Mesodermal cell (in vitro differentiated cells): Measurements from ENCODE around the gene RNH1. TPM values are rescaled to one million over a fixed set of nuclear protein-coding genes. Genes with fewer than 3 reads are reported as not detected.
A peak's percentile ranks its signal among the peaks of the same experiment; 100 is the strongest.

Experiments
- H3K27ac ChIP-seq: 2 replicates; pipeline ENCODE4 v1.7.0; 2013; ENCODE audit warnings: mild to moderate bottlenecking, low read depth, low read length, moderate library complexity; ENCODE audit not compliant: severe bottlenecking
- H3K36me3 ChIP-seq: 2 replicates; pipeline ENCODE4 v1.7.1; 2013; ENCODE audit warnings: mild to moderate bottlenecking, low read length, moderate library complexity; ENCODE audit not compliant: control insufficient read depth, insufficient read depth
- H3K4me1 ChIP-seq: one replicate; pipeline ENCODE4 v1.7.1; 2013; ENCODE audit warnings: mild to moderate bottlenecking, low read length; ENCODE audit not compliant: insufficient read depth, control insufficient read depth, poor library complexity, severe bottlenecking
- H3K4me3 ChIP-seq: 2 replicates; pipeline ENCODE4 v1.7.0; 2013; ENCODE audit warnings: low read length, control low read depth, mild to moderate bottlenecking; ENCODE audit not compliant: insufficient read depth, poor library complexity, severe bottlenecking; ENCODE audit errors: extremely low read depth
- H3K9me3 ChIP-seq: 2 replicates; pipeline ENCODE4 v1.7.1; 2013; ENCODE audit warnings: mild to moderate bottlenecking, low read length, moderate library complexity; ENCODE audit not compliant: control insufficient read depth
- WGBS, 2 experiments: methylation state at CpG; one replicate each; pipeline ENCODE4 v1.1.5; 2013; ENCODE audit warnings: missing lambda C conversion rate in 2 of 2; ENCODE audit not compliant: insufficient coverage in 2 of 2; 5-methylcytosine and 5-hydroxymethylcytosine counted together
- polyA plus RNA-seq, 2 experiments: library from polyadenylated mRNA; stranded (reverse); fragments of 50-300 nt; gene quantifications; one replicate each; pipeline ENCODE4 v1.2.3, GENCODE V29; 2013

The RNH1 gene
- 57.8 TPM for polyA plus RNA-seq (2013, experiment 1 of 2)
- 50.6 TPM for polyA plus RNA-seq (2013, experiment 2 of 2)

DNA sequence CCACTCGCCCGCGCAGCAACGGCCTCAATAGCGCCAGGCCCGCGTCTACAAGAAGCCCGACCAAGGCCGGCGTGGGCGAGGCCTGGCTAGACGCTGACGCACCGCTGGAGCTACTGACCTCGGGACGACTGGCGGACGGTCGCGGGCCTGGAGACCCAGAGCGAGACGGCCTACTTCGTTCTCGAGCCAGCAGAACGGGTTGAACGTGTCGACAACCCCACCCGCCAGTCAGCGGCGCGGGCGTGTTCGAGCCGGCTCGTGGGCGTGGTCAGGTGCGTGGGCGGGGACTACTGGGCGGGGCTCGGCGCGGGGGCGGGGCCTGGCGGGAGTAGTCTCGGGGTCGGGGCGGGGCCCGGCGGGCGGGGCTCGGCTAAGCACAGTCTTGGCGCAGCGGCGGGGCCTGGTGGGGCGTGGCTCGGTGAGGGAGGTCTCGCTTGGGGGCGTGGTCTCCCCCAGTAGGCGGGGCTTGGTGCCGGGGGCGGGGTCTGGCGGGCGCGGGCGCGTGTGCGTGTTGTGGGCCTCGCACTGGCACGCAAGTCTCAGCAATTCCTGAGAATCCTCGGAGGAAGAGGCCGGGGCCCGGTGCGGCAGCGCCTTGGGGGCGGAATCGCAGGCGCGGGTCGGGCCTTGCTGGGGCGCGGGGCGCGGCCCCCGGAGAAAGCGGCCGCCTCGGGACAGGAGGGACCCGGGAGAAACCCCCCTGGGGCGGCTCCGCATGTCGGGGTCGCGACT is at the start of gene RNH1:
Gene RNH1, minus strand, starts transcription at position 248 of the 732 bp plus-strand sequence. CDS start 5,080 bp downstream, outside the sequence.
- Histone ChIP-seq H3K9me3 (no peaks in the 10 kb centered on the region), H3K36me3 (peaks cover 34% of the 10 kb centered on the region), H3K4me3 (peak within 1 kb of the TSS; percentile 87), H3K4me1 (peaks cover 9% of the 10 kb centered on the region), H3K27ac (peak within 1 kb of the TSS; percentile 100)
- WGBS, 2 experiments: 0 to 1% methylated on average over 71 to 84 of the region's 93 CpGs

GRCh38 chr11:555780-556661 is 49.0 kb upstream of the RNH1 start:
- Histone ChIP-seq H3K4me3 (peak overlapping the region; percentile 30), H3K9me3 (no peaks in the 10 kb centered on the region), H3K36me3 (no peaks in the 10 kb centered on the region), H3K4me1 (no peaks in the 10 kb centered on the region), H3K27ac (no peak overlapping the region)
- 7% methylated on average over 76 to 86 of the region's 104 CpGs for WGBS, 2 experiments

GRCh38 chr11:555227-555779 is 48.3 kb upstream of the RNH1 start:
- WGBS, 2 experiments: 1 to 3% methylated on average over 33 to 46 of the region's 57 CpGs
- no peaks in the 10 kb centered on the region for H3K9me3 ChIP-seq
- peak overlapping the region; percentile 30 for H3K4me3 ChIP-seq
- H3K27ac ChIP-seq: no peak overlapping the region
- H3K36me3 ChIP-seq: no peaks in the 10 kb centered on the region
- H3K4me1 ChIP-seq: no peaks in the 10 kb centered on the region

DNA sequence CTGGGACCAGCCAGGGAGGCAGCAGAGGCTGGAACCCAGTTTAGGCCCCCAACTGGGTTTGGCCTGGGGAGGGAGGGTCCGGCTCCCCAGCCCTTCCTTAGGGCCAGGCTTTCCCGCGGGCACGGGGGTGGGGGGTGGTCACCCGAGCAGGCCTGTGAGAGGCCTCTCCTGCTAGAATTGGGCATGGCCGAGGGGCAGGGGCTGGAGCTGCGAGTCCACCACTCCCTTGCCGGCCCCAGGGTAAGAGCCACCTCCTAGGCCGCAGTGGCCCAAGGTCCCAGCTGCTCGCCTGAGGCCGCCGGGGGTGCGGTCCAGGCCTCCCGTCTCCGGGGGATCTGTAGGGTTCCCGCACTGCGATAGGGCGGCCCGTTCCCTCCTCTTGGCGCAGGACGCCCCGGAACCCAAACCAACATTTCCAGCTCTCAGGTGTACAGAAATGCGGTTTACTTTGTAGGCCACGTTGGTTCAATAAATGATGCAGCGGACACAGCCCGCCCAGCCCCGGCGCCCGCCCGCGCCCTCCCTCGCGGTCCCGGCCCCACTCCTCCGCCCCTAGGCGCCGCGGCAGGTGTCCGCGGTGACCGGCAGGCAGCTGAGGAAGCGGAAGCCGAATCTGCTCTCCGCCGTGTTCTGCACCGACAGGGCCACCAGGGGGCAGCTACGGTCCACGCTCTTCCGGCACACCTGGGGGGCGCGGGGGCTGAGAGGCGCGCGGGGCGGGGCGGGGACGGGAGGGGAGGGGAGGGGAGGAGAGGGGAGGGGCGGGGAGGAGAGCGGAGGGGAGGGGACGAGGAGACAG is 47.6 kb upstream of the RNH1 start:
- no peak overlapping the region for H3K27ac ChIP-seq
- 18 to 22% methylated on average over 25 to 31 of the region's 60 CpGs for WGBS, 2 experiments
- H3K9me3 ChIP-seq: no peaks in the 10 kb centered on the region
- no peak overlapping the region for H3K4me3 ChIP-seq
- H3K4me1 ChIP-seq: no peaks in the 10 kb centered on the region
- no peaks in the 10 kb centered on the region for H3K36me3 ChIP-seq

DNA sequence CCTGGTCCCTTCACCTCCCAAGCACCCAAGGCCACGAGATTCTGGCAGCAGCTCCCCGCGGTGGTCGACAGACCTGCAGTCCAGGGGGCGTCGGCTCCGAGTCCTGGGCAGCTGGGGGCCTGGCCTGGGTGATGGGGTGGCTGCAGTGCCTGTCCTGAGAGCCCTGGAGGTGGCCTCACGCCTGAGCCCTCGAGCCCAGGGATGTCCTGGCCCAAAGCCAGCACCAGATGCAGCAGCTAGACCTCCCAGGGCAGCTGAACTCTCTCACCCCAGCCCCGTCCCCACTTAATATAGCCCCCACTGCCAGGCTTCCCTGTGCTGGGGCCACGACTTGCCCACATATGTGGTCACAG is 46.9 kb upstream of the RNH1 start:
- H3K4me3 ChIP-seq: no peak overlapping the region
- no peaks in the 10 kb centered on the region for H3K36me3 ChIP-seq
- 75 to 86% methylated on average over 7 to 9 of the region's 11 CpGs for WGBS, 2 experiments
- no peaks in the 10 kb centered on the region for H3K9me3 ChIP-seq
- H3K27ac ChIP-seq: no peak overlapping the region
- H3K4me1 ChIP-seq: no peaks in the 10 kb centered on the region

DNA sequence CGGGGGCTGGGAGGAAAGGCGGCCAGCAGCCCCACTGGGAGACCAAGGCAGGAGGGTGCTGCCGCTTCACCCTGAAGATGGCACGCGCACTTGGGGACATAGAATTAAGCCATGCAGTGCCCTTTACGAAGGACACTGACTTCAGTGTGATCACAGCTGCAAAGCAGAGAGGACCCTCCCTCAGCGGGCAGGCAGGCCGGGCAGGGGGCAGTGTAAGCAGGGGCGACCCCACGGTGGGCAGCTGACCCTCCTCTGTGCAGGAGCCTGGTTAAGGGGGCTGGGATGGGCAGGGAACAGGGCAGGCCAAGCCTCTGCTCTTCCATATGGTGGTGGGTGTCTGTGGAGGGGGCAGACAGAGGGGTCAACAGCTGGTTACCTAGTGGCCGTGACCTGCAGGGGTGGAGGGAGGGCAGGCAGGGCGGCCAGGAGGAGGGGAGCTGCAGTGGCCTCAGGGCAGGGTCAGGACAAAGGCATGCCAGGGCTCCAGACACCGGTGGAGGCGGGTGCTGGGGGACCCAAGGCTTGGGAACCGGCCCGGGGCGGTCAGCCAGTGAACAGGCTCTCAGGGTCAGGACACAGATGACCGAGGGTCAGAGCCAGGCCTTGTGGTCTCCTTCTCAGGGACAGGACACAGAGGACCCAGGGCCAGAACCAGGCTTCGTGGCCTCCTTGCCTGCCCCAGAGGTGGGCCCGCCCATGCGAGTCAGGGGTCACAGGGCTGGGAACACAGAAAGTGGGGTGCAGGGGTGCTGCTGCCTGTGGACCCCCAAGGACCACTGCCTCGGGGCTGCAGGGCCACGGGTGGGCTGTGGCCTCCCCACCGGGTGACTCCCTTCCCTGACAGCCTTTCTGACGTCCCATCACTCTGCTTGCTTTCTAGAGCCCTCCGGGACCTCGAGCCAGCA is 46.3 kb upstream of the RNH1 start:
- no peak overlapping the region for H3K4me3 ChIP-seq
- H3K36me3 ChIP-seq: no peaks in the 10 kb centered on the region
- no peaks in the 10 kb centered on the region for H3K4me1 ChIP-seq
- no peak overlapping the region for H3K27ac ChIP-seq
- no peaks in the 10 kb centered on the region for H3K9me3 ChIP-seq
- 89 to 90% methylated on average over 21 to 27 of the region's 27 CpGs for WGBS, 2 experiments

GRCh38 chr11:551596-551995 is 44.6 kb upstream of the RNH1 start:
- H3K9me3 ChIP-seq: no peaks in the 10 kb centered on the region
- WGBS, 2 experiments: 91 to 98% methylated on average over 5 to 11 of the region's 12 CpGs
- no peak overlapping the region for H3K4me3 ChIP-seq
- H3K36me3 ChIP-seq: no peaks in the 10 kb centered on the region
- H3K4me1 ChIP-seq: no peaks in the 10 kb centered on the region
- no peak overlapping the region for H3K27ac ChIP-seq

GRCh38 chr11:551131-551530 is 44.1 kb upstream of the RNH1 start:
- Histone ChIP-seq H3K4me3 (no peak overlapping the region), H3K4me1 (no peaks in the 10 kb centered on the region), H3K36me3 (no peaks in the 10 kb centered on the region), H3K9me3 (no peaks in the 10 kb centered on the region), H3K27ac (no peak overlapping the region)
- WGBS, 2 experiments: 85 to 93% methylated on average over 12 of the region's 16 CpGs

DNA sequence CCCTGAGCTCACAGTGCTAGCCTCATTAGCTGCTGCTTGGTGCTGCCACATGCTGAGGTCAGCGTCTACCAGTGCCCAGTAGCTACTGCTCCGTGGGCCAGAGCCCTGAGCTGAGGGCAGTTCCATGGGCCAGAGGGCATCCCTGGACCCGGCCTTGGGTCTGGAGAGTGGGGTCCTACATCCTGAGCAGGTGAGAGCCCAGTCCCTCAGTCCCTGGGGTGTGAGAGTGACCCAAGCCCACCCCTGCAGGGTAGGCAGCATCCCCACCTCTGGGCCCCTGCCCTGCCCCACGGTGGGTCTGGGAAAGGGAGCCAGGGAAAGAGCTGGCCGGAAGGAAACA is 43.7 kb upstream of the RNH1 start:
- Histone ChIP-seq H3K36me3 (no peaks in the 10 kb centered on the region), H3K9me3 (no peaks in the 10 kb centered on the region), H3K27ac (no peak overlapping the region), H3K4me3 (no peak overlapping the region), H3K4me1 (no peaks in the 10 kb centered on the region)
- WGBS, 2 experiments: 89 to 97% methylated on average over 3 of the region's 5 CpGs
